Mesenchymal stem cell (in vitro differentiated cells and primary cell): ENCODE measurements around the gene ALDOA.

ENCODE experiments used
- DNase-seq: peaks from one replicate; pipeline ENCODE4 v3.0.0-alpha.2; 2013
- H2AFZ ChIP-seq: one replicate; pipeline ENCODE4 v1.6.1; 2013; ENCODE audit warnings: low read depth, mild to moderate bottlenecking, control low read depth, inconsistent platforms, low read length, moderate library complexity
- H2AK5ac ChIP-seq: 2 replicates; pipeline ENCODE4 v1.6.1; 2013; ENCODE audit warnings: low read length, moderate library complexity, mild to moderate bottlenecking, inconsistent platforms; ENCODE audit not compliant: severe bottlenecking
- H2BK120ac ChIP-seq: one replicate; pipeline ENCODE4 v1.6.1; 2013; ENCODE audit warnings: low read depth, mild to moderate bottlenecking, inconsistent platforms, low read length, moderate library complexity
- H2BK12ac ChIP-seq, 2 experiments: one replicate each; pipeline ENCODE4 v1.6.1; 2013; ENCODE audit warnings: inconsistent platforms in 2 of 2, low read length in 2 of 2, mild to moderate bottlenecking in 2 of 2, moderate library complexity in 2 of 2, control low read depth in 1 of 2
- H2BK15ac ChIP-seq: one replicate; pipeline ENCODE4 v1.6.1; 2013; ENCODE audit warnings: mild to moderate bottlenecking, low read depth, inconsistent platforms; ENCODE audit not compliant: poor library complexity, severe bottlenecking
- H2BK5ac ChIP-seq: 2 replicates; pipeline ENCODE4 v1.6.1; 2013; ENCODE audit warnings: low read depth, mild to moderate bottlenecking, low read length, control low read depth, inconsistent platforms; ENCODE audit not compliant: poor library complexity, severe bottlenecking
- H3K14ac ChIP-seq, 2 experiments: one replicate each; pipeline ENCODE4 v1.6.1; 2013; ENCODE audit warnings: inconsistent platforms in 2 of 2, low read length in 2 of 2, control low read depth in 1 of 2, mild to moderate bottlenecking in 1 of 2, moderate library complexity in 1 of 2
- H3K18ac ChIP-seq, 2 experiments: one replicate each; pipeline ENCODE4 v1.6.1; 2013; ENCODE audit warnings: inconsistent platforms in 2 of 2, low read length in 2 of 2, control low read depth in 1 of 2, low read depth in 1 of 2, mild to moderate bottlenecking in 1 of 2
- H3K23ac ChIP-seq, 2 experiments: one replicate each; pipeline ENCODE4 v1.6.1; 2013; ENCODE audit warnings: inconsistent platforms in 2 of 2, low read length in 2 of 2, mild to moderate bottlenecking in 2 of 2, moderate library complexity in 2 of 2, control low read depth in 1 of 2
- H3K27ac ChIP-seq: 2 replicates; pipeline ENCODE4 v1.5.1; 2013; ENCODE audit warnings: mild to moderate bottlenecking, moderate library complexity, low read length, control low read depth, inconsistent platforms; ENCODE audit not compliant: poor library complexity, severe bottlenecking
- H3K27me3 ChIP-seq, 2 experiments: 2 replicates each; pipeline versions ENCODE4 v1.6.1 to v1.7.0; 2013; ENCODE audit warnings: low read length in 2 of 2, mild to moderate bottlenecking in 2 of 2, moderate library complexity in 2 of 2, control low read depth in 1 of 2, inconsistent platforms in 1 of 2; ENCODE audit not compliant: control insufficient read depth in 1 of 2, insufficient read depth in 1 of 2
- H3K36me3 ChIP-seq, 2 experiments: 2 replicates each; pipeline versions ENCODE4 v1.6.1 to v1.7.0; 2013; ENCODE audit warnings: low read length in 2 of 2, control low read depth in 1 of 2, inconsistent platforms in 1 of 2, low read depth in 1 of 2, mild to moderate bottlenecking in 1 of 2; ENCODE audit not compliant: insufficient read depth in 2 of 2, control insufficient read depth in 1 of 2
- H3K4ac ChIP-seq, 2 experiments: one replicate each; pipeline ENCODE4 v1.6.1; 2013; ENCODE audit warnings: inconsistent platforms in 2 of 2, low read length in 2 of 2, mild to moderate bottlenecking in 2 of 2, moderate library complexity in 2 of 2, control low read depth in 1 of 2, low read depth in 1 of 2
- H3K4me1 ChIP-seq: 2 replicates; pipeline ENCODE4 v1.6.1; 2013; ENCODE audit warnings: low read depth, low read length, control low read depth; ENCODE audit not compliant: control insufficient read depth, insufficient read depth
- H3K4me2 ChIP-seq: 2 replicates; pipeline ENCODE4 v1.6.1; 2013; ENCODE audit warnings: low read length, mild to moderate bottlenecking, inconsistent platforms; ENCODE audit not compliant: poor library complexity, severe bottlenecking
- H3K4me3 ChIP-seq, 2 experiments: 2 replicates each; pipeline versions ENCODE4 v1.5.1 to v1.7.0; 2013; ENCODE audit warnings: low read length in 2 of 2, mild to moderate bottlenecking in 2 of 2, control low read depth in 1 of 2, low read depth in 1 of 2; ENCODE audit not compliant: insufficient read depth in 1 of 2
- H3K79me1 ChIP-seq: replicated peaks from 2 replicates; pipeline ENCODE4 v1.6.1; 2013; ENCODE audit warnings: mild to moderate bottlenecking, control low read depth, low read length, inconsistent platforms; ENCODE audit not compliant: poor library complexity, severe bottlenecking
- H3K9ac ChIP-seq: 2 replicates; pipeline ENCODE4 v1.7.0; 2013; ENCODE audit warnings: mild to moderate bottlenecking, low read length, moderate library complexity
- H3K9me3 ChIP-seq: 2 replicates; pipeline ENCODE4 v1.7.0; 2013; ENCODE audit warnings: mild to moderate bottlenecking, low read length; ENCODE audit not compliant: control insufficient read depth
- H4K8ac ChIP-seq: one replicate; pipeline ENCODE4 v1.6.1; 2013; ENCODE audit warnings: inconsistent platforms, mild to moderate bottlenecking, low read length, moderate library complexity
- H4K91ac ChIP-seq: one replicate; pipeline ENCODE4 v1.6.1; 2013; ENCODE audit warnings: mild to moderate bottlenecking, low read length, inconsistent platforms
- WGBS: methylation state at CpG from one replicate; pipeline ENCODE4 v1.1.7; 2013; ENCODE audit warnings: mixed read lengths; 5-methylcytosine and 5-hydroxymethylcytosine counted together

The ALDOA gene

GRCh38 chr16:30069611-30070462 lies 4.3 kb downstream of the ALDOA start:
- Histone ChIP-seq H3K18ac (no peak overlapping the region), H3K4ac (no peak overlapping the region), H3K36me3 (peaks cover 64 to 68% of the 10 kb centered on the region in 2 experiments), H3K4me3 (peak overlapping the region in 1 of 2 experiments; percentile 63), H3K79me1 (peaks cover 10% of the 10 kb centered on the region), H2BK12ac (no peak overlapping the region), H3K9me3 (no peaks in the 10 kb centered on the region), H2BK5ac (no peak overlapping the region), H2BK15ac (no peak overlapping the region), H3K9ac (peak overlapping the region; percentile 100), H3K4me1 (peaks cover 28% of the 10 kb centered on the region), H2BK120ac (no peak overlapping the region), H2AK5ac (no peak overlapping the region), H4K91ac (no peak overlapping the region), H3K14ac (no peak overlapping the region), H3K23ac (no peak overlapping the region), H3K27me3 (no peaks in the 10 kb centered on the region), H4K8ac (no peak overlapping the region), H3K4me2 (no peak overlapping the region), H2AFZ (no peak overlapping the region), H3K27ac (no peak overlapping the region)
- DNase-seq = no peak
- 94% methylated on average over 26 of the region's 31 CpGs for WGBS

GRCh38 chr16:30070490-30070889 lies 4.9 kb downstream of the ALDOA start:
- Histone ChIP-seq H3K18ac (no peak overlapping the region), H3K9ac (peak overlapping the region; percentile 100), H4K8ac (no peak overlapping the region), H3K27me3 (no peaks in the 10 kb centered on the region), H3K4me2 (no peak overlapping the region), H2AFZ (no peak overlapping the region), H3K23ac (no peak overlapping the region), H2AK5ac (no peak overlapping the region), H3K4me3 (peak overlapping the region in 1 of 2 experiments; percentile 63), H3K4ac (no peak overlapping the region), H3K14ac (no peak overlapping the region), H2BK120ac (no peak overlapping the region), H3K79me1 (peaks cover 10% of the 10 kb centered on the region), H3K9me3 (no peaks in the 10 kb centered on the region), H2BK12ac (no peak overlapping the region), H2BK5ac (no peak overlapping the region), H3K27ac (no peak overlapping the region), H3K36me3 (peaks cover 64 to 68% of the 10 kb centered on the region in 2 experiments), H2BK15ac (no peak overlapping the region), H4K91ac (no peak overlapping the region), H3K4me1 (peaks cover 31% of the 10 kb centered on the region)
- no peak for DNase-seq

DNA sequence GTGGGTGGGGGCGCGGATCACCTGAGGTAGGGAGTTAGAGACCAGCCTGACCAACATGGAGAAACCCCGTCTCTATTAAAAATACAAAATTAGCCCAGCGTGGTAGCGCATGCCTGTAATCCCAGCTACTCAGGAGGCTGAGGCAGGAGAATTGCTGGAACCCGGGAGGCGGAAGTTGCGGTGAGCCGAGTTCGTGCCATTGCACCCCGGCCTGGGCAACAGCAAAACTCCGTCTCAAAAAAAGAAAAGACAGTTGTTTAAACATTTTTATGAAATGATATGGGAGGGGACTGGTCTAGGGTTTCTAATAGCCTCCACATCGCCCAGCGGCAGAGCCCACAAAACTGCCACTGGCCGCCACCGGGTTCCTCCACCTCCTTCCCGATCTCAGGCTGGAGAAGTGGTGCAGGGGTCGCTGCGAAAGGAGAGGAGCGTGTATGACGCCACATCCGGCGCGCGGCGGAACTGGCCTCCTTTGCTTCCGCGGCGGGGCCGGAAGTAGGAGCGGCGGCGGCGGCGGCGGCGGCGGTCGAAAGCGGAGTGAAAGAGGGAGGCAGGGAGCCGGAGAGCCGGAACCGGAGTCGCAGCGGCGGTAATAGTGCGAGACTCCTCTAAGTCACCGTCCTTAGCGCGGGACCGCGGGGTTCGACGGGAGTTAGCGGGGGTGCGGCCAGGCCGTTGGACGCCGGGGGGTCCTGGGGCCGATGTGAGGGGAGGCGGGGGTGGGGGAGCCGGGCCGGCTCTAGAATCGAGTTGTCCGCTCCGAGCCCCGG lies 10.1 kb downstream of the ALDOA start, which contains the start of gene PPP4C:
Gene PPP4C, plus strand, starts transcription at position 492 of the 773 bp plus-strand sequence. CDS start 384 bp downstream, outside the sequence.
- Histone ChIP-seq H2BK12ac (no peak within 1 kb of the TSS), H3K14ac (peak within 1 kb of the TSS in 1 of 2 experiments; percentile 95), H3K9ac (peak within 1 kb of the TSS; percentile 97), H2BK120ac (peak within 1 kb of the TSS; percentile 91), H3K4me1 (peaks cover 16% of the 10 kb centered on the region), H3K9me3 (no peaks in the 10 kb centered on the region), H3K4me3 (peak within 1 kb of the TSS; percentile 96 to 98), H3K4me2 (peak within 1 kb of the TSS; percentile 78), H3K18ac (peak within 1 kb of the TSS; percentile 59 to 96), H3K36me3 (peaks cover 56 to 60% of the 10 kb centered on the region in 2 experiments), H3K27ac (peak within 1 kb of the TSS; percentile 94), H2AFZ (no peak within 1 kb of the TSS), H2AK5ac (no peak within 1 kb of the TSS), H2BK15ac (peak within 1 kb of the TSS; percentile 46), H4K91ac (peak within 1 kb of the TSS; percentile 93), H3K27me3 (no peaks in the 10 kb centered on the region), H3K4ac (peak within 1 kb of the TSS; percentile 57 to 97), H3K23ac (peak within 1 kb of the TSS in 1 of 2 experiments; percentile 92), H2BK5ac (peak within 1 kb of the TSS; percentile 77), H3K79me1 (peaks cover 7% of the 10 kb centered on the region), H4K8ac (peak within 1 kb of the TSS; percentile 94)
- peak; percentile 94 for DNase-seq
- 17% methylated on average over 38 of the region's 67 CpGs for WGBS
